AG09319 (cell line): ENCODE results near the gene ATP5F1D.

ENCODE experiments used
- DNase-seq: peaks from one replicate; pipeline ENCODE4 v3.0.0-alpha.2; 2010; ENCODE audit warnings: low read depth; ENCODE audit errors: extremely low read depth
- CTCF ChIP-seq: IDR thresholded peaks from 2 replicates; pipeline ENCODE4 v1.5.1; 2011; ENCODE audit warnings: low read depth, mild to moderate bottlenecking, inconsistent platforms, low read length, moderate library complexity

ATP5F1D gene

GRCh38 chr19:1218751-1219567, 22.6 kb upstream of the ATP5F1D start:
- no peak for TF ChIP-seq CTCF
- DNase-seq = no peak

GRCh38 chr19:1219786-1220476, 21.6 kb upstream of the ATP5F1D start:
- no peak for DNase-seq
- TF ChIP-seq CTCF = no peak

GRCh38 chr19:1220477-1220930, 21.0 kb upstream of the ATP5F1D start:
- DNase-seq = no peak
- peak; percentile 1; the same call in 1 of the 2 replicates for TF ChIP-seq CTCF

- no peak for DNase-seq
- TF ChIP-seq CTCF = peak; percentile 64
These were observed 20.3 kb upstream of the ATP5F1D start for GRCh38 chr19:1220976-1221903.

- no peak for TF ChIP-seq CTCF
- DNase-seq = no peak
These were observed 19.7 kb upstream of the ATP5F1D start for GRCh38 chr19:1221904-1222255.

- TF ChIP-seq CTCF = no peak
- DNase-seq = no peak
These were observed 19.2 kb upstream of the ATP5F1D start for GRCh38 chr19:1222394-1222793.
